ENCODE measurements around the gene LRRC45.

DNA sequence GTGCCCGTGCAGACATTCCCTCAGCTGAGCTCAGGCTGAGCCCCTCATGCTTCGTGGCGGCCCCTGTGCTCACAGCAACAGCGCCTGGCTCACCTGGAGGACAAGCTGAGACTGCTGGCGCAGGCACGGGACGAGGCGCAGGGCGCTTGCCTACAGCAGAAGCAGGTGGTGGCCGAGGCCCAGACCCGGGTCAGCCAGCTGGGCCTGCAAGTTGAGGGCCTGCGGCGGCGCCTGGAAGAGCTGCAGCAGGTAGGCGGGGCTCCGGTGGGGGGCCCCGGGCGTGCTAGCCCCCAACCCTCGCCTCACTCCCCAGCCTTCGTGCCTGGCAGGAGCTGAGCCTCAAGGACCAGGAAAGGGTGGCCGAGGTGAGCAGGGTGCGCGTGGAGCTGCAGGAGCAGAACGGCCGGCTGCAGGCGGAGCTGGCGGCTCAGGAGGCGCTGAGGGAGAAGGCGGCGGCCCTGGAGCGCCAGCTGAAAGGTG lies 6.9 kb downstream of the LRRC45 start:
- TF ChIP-seq, protein P1, sequence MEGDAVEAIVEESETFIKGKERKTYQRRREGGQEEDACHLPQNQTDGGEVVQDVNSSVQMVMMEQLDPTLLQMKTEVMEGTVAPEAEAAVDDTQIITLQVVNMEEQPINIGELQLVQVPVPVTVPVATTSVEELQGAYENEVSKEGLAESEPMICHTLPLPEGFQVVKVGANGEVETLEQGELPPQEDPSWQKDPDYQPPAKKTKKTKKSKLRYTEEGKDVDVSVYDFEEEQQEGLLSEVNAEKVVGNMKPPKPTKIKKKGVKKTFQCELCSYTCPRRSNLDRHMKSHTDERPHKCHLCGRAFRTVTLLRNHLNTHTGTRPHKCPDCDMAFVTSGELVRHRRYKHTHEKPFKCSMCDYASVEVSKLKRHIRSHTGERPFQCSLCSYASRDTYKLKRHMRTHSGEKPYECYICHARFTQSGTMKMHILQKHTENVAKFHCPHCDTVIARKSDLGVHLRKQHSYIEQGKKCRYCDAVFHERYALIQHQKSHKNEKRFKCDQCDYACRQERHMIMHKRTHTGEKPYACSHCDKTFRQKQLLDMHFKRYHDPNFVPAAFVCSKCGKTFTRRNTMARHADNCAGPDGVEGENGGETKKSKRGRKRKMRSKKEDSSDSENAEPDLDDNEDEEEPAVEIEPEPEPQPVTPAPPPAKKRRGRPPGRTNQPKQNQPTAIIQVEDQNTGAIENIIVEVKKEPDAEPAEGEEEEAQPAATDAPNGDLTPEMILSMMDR (conservative IDR thresholded peaks at IDR 0.05) = no peak
- no peak for TF ChIP-seq ZFX (IDR thresholded peaks at IDR 0.05)
